HG03196 (cell line): ENCODE results near the gene MEIS1.

ENCODE experiments used
- ATAC-seq: cut with Tn5 transposase; IDR thresholded peaks from one replicate; pipeline ENCODE4 v1.9.1; 2021; ENCODE audit not compliant: unreplicated experiment

The MEIS1 gene

DNA sequence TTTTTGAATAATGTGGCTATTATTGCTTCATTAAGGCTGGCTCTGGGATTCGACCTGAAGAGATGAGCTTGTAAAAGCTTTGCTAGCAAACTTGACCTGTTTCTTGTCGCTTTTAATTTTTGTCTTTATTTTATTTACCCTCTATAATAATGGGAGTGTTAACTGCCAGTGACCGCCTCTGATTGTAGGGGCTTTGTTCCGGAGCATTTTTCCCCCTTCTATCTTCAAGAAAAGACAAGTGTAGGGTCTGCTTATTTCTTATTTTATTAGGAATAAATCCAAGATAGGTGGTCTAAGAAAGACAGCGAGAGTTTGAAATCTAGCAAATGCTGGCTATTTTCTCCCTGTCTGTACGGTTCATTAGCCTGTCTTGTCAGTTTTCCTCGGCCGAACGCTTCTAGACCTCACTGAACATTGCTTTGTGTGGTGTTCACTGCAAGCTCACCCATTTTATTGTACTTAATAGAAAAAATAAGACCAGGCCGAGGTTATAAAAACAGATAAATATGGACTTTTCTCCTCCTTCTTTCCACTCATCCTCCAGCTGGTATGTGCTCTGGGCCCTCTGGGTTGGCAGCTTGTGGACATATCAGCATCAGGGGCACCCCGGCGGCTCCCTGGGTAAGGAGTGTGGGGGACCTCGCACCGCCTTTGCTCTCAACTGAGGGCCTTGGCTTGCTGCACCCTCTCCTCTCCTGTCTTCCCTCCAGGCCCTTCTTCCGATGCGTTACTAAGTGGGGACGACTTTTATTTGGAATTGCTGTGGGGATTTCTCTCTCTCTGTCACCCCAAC, 8.5 kb downstream of the MEIS1 start:
- no peak for ATAC-seq

- no peak for ATAC-seq
Observed at GRCh38 chr2:66443979-66444861, 9.3 kb downstream of the MEIS1 start.

DNA sequence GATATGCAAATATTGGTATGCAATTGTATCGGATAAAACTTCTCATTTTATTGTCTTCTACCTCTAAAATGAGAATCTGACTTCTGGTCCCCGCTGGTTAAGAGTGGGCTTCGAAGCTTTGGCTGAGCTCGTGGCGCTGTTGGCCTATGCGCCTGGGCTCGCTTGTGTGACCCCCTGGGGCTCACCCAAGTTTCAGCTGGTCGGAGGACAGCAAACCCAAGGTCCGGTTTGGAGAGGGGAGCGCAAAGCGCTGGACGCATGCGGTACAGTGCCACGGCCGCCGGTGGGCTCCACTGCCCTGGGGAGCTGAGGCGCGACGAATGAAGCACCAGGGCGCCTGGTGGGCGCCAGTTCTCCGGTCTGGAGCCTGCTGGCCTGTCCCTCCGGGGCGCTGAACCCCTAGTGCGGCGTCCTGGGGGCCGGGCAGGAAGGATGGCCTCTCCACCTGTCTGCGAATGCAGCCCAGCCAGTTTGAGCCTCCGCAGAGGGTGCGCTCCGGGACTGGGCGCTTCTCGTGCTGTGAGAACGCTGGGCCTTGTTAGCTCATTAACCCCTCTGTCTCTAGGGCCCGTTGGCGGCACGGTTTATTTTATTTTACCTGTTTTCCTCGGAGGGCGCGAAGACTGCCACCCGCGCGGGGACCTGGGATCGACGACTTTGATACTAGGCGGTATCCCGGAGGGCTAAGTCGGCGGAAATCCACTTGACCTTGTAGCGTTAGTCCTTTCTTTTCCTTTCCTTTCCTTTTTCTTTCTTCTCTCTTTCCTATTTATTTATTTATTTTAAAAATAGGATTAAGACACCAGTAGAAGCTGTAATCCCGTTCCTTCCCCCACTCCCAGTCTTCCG, 10.4 kb downstream of the MEIS1 start:
- ATAC-seq, result no peak

- no peak for ATAC-seq
Observed at GRCh38 chr2:66445925-66446871, 11.3 kb downstream of the MEIS1 start.

DNA sequence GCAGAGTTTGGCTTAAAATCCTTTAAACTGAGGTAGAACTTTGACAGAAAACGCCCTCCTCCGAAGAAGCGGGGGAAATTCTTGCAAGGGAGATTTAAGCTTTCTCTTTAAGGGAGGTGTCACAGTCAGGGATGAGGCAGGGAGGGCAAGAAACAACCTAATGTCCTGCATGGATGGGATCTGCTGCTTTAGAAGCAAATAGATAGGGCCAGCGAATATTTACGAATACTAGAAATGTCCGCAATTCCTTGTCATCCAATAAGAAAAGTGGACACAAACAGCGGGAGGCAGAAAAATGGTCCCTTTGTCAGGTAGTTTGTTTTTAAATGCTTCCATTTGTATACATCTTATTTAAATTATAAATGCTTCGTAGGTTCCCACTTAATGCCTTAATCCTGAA, 12.0 kb downstream of the MEIS1 start:
- ATAC-seq, result no peak

DNA sequence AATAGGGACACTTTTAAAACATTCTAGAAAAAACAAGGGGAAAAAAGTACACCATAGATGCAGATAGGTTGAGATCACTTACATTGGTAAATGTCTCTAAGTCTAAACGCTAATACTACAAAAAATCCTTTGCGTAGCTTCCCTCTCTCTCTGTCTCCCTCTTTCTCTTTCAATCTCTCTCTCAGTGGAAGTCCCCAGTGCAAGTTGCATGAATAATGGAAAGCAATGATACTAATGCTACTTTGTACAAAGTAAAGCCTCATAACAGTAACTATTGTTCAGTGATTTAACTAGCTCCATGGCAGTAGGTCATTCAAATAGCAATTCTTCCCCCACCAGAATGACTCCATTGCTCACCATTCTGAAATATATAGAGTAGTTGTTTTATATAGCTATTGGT, 12.8 kb downstream of the MEIS1 start:
- no peak for ATAC-seq

GRCh38 chr2:66448136-66448991, 13.4 kb downstream of the MEIS1 start:
- ATAC-seq, result no peak

- ATAC-seq, result no peak
Observed at GRCh38 chr2:66452214-66452613, 17.3 kb downstream of the MEIS1 start.

DNA sequence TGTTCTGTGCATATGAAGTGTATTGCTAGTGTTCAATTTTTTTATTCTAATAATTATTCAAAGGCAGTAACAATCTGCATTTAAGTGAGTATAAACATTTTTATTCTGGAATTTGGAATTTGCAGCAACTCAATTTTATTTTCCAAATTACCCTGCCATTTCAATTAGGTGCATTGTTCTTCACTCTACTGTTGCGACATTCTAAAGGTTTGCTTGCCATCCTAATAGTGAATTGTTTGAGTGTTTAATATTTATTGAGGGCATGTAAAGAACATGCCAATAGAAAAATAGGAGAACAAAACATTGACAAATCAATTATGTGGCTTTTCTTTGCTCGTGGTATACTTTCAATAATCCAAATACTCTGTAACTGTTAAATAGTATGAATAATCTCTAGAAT, 18.0 kb downstream of the MEIS1 start:
- no peak for ATAC-seq

DNA sequence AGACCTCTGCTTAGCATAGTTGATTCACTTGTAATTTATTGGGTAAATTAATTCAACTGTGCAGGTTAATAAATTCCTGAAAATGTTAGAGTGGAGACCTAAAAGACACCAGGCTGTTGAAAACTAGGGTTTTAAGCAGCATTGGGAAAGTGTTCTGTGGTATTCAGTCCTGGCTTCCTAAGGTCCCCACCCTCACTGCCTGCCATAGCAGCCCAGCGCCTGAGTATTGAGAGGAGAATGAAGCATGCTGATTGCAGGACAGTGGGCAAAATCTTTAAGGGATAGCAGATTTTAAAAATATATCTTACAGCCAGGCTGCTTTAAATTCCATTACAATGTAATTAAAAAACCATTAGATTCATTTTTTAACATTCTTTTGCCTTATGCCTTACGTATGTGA, 20.6 kb downstream of the MEIS1 start:
- no peak for ATAC-seq

DNA sequence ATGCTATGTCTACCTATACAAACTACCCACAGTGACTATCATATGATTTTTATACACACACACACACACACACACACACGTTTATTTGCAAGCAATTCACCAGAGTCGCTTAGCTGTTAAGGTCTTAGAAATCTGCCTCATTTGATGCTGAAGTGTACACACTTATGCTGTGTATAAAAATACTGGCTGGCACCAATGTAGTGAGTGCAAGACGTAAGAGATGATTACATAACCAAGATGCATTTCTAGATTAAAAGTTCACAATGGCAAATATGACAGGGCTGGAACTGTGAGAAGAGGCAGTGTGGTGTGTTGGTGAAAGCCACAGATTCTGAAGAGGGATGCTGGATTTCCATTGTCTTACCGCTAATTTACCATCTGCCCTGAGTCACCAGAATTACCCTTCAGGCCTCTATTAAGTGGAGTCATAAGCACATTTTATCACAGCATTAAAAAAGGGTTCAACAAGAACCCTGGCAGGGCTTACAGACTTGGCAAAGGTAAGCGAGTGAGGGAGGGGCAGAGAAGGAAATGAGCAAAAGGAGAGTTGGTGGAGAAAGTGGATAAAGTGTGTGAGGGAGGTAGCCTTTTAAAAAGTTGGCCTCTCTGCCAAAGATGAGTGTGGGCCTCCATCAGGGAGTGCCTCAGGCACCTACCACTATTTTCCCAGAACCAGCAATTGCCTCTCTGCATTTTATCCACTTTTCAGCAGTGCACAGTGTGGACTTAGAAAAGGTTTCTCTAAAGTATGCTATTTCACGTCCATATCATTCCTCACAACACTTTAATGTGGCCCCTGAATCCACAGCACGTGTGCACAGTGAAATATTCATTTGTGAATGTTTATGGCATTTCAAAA, 21.5 kb downstream of the MEIS1 start:
- no peak for ATAC-seq

GRCh38 chr2:66457545-66457944, 22.6 kb downstream of the MEIS1 start:
- no peak for ATAC-seq

DNA sequence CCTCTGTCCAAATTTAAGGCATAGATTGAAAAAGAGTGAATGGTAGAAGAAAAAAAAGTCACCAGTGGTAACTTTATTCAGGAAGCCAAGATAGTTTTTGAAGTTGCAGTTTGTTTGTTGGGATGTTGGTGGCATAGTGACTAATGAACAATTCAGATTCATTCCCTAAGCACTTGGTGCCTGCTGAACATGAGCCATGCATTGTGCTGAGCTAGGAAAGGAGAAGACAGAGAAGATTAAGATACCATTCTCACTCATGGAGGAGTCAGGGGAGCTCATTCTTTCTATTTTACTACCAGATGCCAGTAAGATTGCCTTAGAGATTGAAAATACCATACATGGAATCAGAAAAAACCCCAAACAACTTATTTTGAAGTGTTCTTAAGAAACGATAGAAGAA, 25.1 kb downstream of the MEIS1 start:
- ATAC-seq, result no peak

- ATAC-seq, result no peak
Observed at GRCh38 chr2:66461001-66461663, 26.2 kb downstream of the MEIS1 start.

GRCh38 chr2:66461664-66462500, 27.0 kb downstream of the MEIS1 start:
- ATAC-seq, result no peak

DNA sequence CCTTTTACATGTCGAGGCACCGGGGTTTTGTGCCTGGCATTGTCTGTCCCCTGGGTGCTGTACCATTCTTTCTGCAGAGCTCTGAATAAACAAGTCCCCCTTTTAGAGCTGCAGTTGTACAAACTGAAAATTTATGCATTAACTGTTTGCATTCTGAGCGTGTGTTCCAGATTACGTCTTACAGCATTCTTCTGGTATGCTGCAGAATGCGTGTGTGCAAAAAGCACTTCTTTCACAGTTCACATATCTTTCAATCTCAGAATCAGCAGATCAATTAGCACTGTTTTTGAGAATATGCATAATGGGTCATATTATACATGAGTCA, 27.5 kb downstream of the MEIS1 start:
- ATAC-seq, result no peak

DNA sequence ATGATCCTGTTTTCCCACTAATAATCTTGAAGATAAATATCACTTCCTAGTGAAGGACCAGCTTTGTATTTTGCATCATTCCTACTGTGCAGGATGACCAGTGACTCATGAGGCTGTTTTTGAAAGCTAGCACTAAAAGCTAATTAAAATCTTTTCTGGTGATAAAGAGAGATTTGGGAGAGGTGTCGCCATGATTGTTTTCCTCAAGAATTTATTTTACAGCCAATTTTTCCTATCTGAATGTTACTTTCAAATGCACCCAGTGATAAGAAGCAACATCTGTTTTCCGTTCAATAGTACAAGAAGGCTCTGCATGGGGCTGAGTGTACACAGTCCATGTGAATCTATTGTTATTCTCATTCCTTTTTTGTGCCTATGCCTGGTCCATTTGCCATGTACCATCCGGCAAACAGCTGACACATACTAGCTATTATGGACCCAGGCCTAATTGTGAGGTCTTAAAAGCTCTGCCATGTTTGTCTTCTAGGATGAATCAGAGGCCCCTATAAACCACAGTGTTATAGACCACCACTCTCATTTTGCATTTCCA, 28.4 kb downstream of the MEIS1 start:
- ATAC-seq, result no peak
